Activated naive CD4-positive, alpha-beta T cell treated with Interleukin-2 at 50 U/mL for 16 hours (primary cell): ENCODE data around the gene HOXD12.

Experiments
- DNase-seq: peaks from one replicate; pipeline ENCODE4 v3.0.0-alpha.2; 2020

HOXD12 gene

GRCh38 chr2:176107731-176108181 is 8.2 kb downstream of the HOXD12 start:
- DNase-seq: no peak

- no peak for DNase-seq
Measured at GRCh38 chr2:176109192-176109901, 9.8 kb downstream of the HOXD12 start.

DNA sequence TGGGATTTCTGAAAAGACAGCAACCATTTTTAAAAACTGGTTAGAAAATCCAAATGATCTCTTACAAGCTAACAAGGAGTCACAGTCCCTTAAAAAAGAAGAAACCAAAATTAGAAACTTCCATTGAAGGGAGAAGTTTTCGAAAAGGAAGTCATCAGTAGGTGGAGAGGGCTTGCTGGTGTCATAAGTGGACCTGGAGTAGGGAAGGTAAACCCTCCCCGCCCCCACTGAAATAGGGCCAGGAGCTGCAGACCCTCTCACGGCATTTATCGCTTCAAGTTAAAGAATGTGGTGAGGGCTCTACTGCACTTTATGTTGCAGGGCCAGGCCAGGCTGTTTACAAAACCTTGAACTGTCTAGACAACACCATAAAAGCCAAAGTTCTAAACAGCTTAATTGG is 10.4 kb downstream of the HOXD12 start:
- DNase-seq: no peak

DNA sequence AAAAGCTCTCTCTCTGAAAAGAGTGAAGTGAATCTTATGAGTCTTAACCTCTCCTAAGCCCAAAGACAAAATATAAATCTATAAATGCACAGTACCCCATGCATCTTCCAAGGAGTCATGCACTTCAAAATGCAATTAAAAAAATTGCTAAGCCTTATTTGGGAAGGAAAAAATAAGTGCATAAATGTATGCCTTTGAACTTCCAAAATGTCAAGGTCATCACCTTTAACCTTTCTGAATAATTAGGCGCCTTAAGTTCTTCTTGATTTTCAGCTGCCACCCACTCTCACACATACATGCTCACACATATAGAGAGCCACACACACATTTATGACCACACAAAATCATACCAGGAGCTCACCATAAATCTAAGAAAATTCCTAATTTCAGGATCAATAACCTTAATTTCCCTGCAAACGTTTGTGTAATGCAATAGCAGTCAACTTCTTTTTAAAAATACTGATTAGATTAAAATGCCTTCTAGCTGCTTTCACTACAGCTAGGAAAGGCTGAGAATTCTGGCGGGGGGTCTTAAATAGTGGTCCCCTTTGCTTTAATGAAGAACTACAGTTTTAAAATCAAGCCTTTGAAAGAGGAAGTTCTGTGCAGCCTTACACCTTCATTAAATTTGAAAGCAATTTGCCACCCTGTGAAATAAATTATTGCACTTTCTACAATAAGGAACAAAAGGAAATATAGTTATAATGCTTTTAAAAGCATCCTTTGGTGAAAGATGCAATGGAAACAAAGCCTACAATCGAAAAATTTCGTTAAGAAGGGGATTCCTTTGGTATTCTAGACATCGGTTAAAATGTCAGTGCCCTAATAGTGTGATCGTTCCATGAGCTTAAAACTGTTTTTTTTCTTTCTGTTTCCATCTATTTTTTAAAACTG is 11.1 kb downstream of the HOXD12 start:
- no peak for DNase-seq

DNA sequence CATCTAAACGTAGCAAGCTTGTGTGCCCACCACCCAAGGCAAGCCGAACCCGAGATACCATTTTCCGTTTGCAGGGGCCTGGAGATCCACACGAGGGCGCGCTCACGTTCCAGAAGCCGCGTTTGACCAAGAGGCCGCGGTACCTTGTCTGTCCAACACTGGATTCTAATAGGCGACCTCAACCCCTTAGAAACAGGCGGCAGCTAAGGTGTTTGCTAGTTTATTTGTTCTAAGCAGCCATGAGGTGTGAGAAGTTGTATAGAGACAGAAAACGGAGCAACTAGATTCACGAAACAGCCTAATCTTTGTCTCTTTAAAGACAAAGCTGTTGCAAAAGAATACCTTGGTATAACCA is 11.7 kb downstream of the HOXD12 start:
- DNase-seq: no peak

DNA sequence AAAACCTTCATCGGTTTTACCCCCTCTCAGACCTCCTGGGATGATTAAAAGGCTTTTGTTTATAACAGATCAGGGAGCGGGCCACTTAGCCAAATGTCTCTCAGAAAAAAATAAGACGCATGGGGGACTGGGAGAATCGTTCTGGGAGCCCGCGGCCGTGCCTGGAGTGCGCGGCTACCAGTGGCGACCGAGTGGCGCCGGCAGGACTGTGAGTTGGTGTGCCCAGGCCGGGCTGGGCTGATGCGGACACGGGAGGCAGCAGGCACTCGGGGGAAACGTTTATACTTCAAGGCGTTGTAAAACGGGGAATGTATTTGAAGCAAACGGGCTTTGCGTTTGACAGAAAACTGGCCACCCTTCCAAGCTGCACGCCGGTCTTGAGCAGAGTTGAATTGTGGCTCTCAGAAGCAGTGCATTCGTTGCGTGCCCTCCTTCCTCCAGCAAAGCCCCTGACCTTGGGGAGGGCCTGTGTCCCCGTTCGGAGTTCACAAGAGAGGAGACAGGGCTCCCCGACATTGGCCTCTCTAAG is 12.3 kb downstream of the HOXD12 start:
- DNase-seq: no peak

DNA sequence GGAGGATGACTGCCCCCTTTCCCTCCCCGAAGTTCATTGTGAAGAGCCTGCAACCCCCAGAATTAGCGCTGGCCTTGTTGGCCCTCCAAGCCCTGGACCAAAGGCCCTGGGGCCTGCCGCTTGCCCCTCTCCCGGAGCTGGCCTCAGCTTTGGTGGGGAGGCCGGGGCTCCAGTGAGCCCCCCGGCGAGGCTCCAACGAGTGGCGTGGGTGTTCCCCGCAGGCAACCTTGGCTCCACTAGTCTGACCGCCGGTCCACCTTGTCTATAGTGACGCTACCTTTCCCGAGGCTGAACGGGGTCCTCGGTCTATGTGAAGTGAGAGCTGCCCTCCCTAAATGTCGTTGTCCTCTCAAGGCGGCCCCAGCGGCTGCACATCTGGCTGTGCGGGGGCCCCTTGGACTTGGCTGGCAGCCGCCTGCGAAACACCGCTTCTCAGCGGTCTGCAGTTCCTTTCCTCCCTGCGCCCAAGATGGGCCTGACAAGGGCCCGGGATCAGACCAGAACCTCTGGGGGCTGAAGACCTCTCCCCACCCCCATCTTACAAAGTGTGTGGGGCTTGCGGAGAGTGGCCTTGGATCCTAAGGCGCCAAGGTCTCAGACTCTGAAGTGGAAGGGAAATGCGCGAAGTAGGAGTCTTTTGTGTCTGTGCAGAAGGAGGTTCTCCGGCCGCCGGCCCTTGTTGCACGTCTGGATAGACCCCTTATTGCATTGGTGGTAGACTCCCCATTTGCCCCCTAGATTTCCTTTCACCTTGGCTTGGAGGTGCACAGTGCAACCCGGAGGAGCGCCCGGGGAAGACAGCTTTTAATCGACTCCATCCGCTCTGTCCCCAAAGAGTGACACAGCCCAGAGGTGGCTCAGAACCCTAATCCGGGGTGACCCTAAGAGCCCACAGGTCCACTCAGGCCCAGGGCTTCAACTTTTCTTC is 13.0 kb downstream of the HOXD12 start:
- DNase-seq: no peak

GRCh38 chr2:176114120-176114929 is 14.7 kb downstream of the HOXD12 start:
- DNase-seq: no peak

DNA sequence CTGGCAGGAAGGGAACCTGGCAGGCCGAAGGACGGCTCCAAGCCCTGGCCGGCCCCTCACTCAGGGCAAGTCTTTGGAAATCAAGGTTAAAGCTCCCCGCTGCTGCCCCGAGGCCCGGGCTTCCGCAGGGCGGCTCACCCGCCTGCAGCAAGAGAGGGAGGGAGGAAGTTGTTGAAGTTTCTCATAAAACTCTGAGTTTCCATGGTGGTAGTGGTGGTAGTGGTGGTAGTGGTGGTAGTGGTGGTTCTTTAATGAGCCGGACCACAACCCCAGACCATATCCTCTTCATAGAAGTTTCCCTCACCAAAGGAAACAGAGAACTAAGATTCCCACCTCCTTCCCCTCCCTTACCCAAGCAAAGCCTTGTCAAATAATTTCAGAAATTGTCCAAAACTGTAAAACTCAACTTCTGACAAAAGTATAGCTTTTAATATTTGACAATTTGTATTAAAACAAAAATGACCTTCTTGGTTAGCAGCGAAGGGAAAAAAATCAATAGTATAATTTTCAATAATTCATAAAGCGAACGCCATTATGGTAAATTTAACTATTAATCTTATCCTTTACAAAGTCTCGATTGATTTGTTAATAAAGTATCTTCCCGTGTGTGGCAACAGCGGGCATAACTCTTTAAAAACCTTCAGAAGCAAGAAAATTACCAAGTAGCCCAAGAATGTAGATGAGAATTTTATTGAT is 15.5 kb downstream of the HOXD12 start:
- DNase-seq: no peak

DNA sequence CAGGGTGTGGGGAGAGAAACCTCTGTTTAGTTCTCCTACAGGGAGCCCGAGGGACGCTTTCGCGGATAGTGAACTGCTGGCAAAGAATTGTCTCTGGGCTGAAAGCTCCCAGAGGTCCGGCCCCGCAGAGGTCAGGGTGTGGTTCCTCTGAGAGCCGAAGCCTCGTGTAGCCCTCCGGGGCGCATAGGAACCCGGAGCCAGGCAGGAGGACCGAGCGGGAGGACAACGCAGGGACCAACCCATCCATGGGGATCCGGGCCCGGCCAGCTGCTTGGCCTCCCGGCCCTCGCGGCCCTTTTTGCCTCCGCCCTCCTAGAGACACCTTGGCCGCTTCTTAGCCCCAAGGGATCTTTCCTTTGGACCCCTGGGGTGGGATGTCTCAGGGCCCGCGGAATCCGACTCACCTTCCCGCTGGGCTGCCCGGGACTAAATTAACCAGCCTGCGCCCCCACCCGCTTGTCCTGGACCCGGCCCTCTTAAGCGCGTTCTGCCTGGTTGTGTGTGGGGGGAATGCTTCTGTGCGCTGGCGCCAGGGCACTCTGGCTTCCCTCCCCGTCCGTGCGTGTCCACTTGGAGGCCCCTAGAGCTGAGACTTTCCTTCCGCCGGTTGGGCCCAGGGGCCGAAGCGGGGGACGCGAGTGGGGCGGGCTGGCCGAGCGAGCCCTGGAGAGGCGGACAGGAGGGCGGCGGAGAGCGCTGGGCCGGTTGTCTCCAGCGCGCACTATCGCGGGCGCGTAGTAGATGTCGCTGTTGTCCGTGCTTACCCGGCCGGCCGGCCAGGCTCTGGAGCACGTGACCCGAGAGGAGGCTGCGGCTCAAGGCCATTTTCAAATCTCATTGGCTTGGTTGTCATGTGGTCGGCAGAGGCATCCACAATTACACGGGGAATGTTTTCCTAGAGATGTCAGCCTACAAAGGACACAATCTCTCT is 16.6 kb downstream of the HOXD12 start, which contains the start of gene HOXD10:
TSS of gene HOXD10 (plus strand) at position 896 of the 931 bp plus-strand sequence. CDS start 56 bp downstream, outside the sequence.
- no peak for DNase-seq

- DNase-seq: no peak
Measured at GRCh38 chr2:176117162-176117822, 17.7 kb downstream of the HOXD12 start.

GRCh38 chr2:176117823-176118371 is 18.3 kb downstream of the HOXD12 start:
- DNase-seq: no peak

DNA sequence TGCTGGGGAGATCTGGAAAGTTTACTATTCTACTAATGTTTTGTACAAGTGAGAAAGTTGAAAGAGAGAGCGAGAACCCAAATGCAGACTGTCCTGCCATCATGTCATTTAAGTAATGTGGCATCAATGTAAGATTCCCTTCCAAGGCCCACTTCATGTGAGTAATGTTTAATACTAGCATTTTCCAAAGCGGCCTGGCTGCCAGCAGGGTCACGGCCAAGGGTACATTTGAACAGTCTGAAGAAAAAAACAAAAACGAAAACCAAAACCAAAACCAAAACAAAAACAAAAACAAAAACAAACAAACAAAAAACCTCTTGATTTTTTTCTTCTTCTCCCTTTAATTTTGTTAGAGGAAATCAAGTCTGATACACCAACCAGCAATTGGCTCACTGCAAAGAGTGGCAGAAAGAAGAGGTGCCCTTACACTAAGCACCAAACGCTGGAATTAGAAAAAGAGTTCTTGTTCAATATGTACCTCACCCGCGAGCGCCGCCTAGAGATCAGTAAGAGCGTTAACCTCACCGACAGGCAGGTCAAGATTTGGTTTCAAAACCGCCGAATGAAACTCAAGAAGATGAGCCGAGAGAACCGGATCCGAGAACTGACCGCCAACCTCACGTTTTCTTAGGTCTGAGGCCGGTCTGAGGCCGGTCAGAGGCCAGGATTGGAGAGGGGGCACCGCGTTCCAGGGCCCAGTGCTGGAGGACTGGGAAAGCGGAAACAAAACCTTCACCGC is 19.2 kb downstream of the HOXD12 start:
- no peak for DNase-seq

DNA sequence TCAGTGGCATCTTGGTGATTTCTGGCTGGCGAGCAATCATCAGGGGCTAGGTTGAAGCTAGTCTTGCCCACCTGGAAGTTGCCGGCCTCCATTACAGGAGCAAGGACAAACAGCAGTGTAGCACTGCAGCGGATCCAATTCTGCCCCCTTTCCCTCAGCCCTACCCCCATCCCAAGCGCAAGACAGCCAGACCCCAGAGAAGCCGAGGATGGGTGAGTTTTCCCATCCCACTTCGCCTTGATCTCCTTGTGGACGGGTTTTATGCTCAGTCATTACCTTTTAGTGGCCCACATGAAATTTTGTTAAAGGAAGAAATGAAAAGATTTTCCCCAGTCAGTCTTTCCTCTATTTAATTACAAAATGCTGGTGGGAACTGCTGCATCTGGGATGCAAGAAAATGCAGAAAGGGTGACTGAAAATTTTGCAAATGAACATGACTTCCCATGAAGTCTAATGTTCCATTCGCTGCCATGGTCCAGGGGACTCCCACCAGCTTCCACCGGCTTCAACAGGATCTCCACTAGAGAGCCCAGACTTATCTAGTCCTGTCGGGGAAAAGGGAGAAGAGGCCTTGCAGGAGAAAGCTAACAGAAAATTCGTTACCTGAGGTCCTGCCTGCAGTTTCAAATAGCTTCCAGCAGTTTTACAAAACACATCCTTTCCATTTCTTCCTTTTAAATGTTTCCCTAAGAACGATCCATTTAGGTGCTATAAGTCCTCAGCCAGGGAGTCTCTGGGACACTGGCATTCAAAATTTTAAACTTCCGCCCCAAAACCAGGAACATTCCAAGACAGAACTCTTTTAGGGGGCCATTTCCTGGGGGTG is 21.0 kb downstream of the HOXD12 start:
- DNase-seq: no peak

DNA sequence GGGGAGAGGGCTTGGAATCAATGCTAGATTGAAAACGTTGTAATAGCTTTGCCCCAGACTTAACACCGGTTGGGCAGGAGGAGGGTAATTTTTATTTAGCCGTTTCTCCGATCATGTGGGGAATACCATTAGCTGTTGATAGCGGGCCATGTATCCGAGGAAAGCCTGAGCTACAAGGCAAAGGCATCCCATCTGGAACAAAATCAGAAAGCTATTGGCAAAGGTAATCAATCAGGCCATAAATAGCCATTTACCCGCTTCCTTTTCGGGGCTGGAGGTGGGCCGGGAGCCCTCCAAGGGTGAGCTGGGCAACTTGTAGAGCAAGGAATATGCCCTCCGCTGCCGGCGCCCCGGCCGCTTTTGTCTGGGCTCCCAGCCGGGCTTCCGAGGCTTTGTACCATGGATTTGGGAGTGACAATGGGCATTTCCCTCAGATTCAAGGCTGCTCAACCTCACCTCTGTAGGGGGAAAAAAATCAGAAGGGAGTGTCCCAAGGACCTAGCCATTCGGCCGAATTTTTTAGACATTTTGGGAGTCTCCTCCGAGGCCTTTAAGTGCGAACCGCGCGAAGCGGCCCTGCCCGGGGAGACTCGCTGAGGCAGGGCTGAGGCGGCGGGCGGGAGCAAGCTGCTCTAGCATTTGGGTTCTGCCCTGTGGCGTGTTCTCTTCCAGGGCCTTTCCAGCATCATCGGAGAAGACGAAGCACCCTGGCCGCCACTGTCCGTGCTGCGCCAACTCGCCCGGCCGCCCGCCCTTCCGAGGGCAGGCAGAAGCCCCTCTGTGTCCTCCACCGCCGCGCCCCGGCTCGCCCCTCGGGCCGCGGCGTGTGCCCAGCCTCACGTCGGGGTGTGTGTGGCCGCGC is 21.8 kb downstream of the HOXD12 start:
- no peak for DNase-seq

- no peak for DNase-seq
Measured at GRCh38 chr2:176122052-176122682, 22.6 kb downstream of the HOXD12 start.
